SU-DHL-6 (cell line): ENCODE measurements around the gene EZH2.

Experiments used
- H2AFZ ChIP-seq: fragments of 200-600 bp; sonication (generic); 2 replicates; pipeline ENCODE4 v1.6.1; 2014; ENCODE audit warnings: low read depth, mild to moderate bottlenecking, moderate library complexity, mixed read lengths, antibody characterized with exemption, low read length; ENCODE audit not compliant: severe bottlenecking
- H3F3A ChIP-seq: fragments of 200-600 bp; shearing (Covaris generic); 2 replicates; pipeline ENCODE4 v1.6.0; 2016; ENCODE audit warnings: antibody characterized with exemption, mild to moderate bottlenecking; ENCODE audit not compliant: insufficient read depth
- H3K27ac ChIP-seq: fragments of 200-600 bp; sonication (generic); 2 replicates; pipeline ENCODE4 v1.5.1; 2016; ENCODE audit warnings: low read depth, mild to moderate bottlenecking, low read length, moderate library complexity, mixed read lengths
- H3K27me3 ChIP-seq: fragments of 200-600 bp; sonication (generic), shearing (Covaris generic); 2 replicates; pipeline ENCODE4 v1.6.0; 2014; ENCODE audit warnings: mild to moderate bottlenecking, low read length
- H3K36me3 ChIP-seq: fragments of 200-600 bp; sonication (generic); 2 replicates; pipeline ENCODE4 v1.6.1; 2014; ENCODE audit warnings: mild to moderate bottlenecking, low read length, mixed read lengths
- H3K4me2 ChIP-seq: fragments of 300-600, 200-600 bp; shearing (Covaris generic), sonication (generic); 2 replicates; pipeline ENCODE4 v1.6.0; 2014; ENCODE audit warnings: low read length, low read depth, mild to moderate bottlenecking; ENCODE audit not compliant: poor library complexity, severe bottlenecking
- H3K4me3 ChIP-seq: fragments of 200-600 bp; sonication (generic); 2 replicates; pipeline ENCODE4 v1.5.1; 2014; ENCODE audit warnings: antibody characterized with exemption, low read length, mild to moderate bottlenecking, mixed read lengths; ENCODE audit not compliant: insufficient read depth, poor library complexity, severe bottlenecking
- H3K79me2 ChIP-seq: fragments of 200-600 bp; sonication (generic); 2 replicates; pipeline ENCODE4 v1.6.1; 2014; ENCODE audit warnings: mild to moderate bottlenecking, low read length, moderate library complexity; ENCODE audit not compliant: insufficient read depth
- H3K9ac ChIP-seq: fragments of 200-600 bp; sonication (generic); 2 replicates; pipeline ENCODE4 v1.7.0; 2014; ENCODE audit warnings: mild to moderate bottlenecking, low read length
- H3K9me2 ChIP-seq: fragments of 200-600 bp; sonication (generic); replicated peaks from 2 replicates; pipeline ENCODE4 v1.6.1; 2014; ENCODE audit warnings: low read length; ENCODE audit not compliant: insufficient read depth
- H3K9me3 ChIP-seq: fragments of 200-600 bp; sonication (generic); 2 replicates; pipeline ENCODE4 v1.6.1; 2014; ENCODE audit warnings: low read length, mixed read lengths; ENCODE audit not compliant: insufficient read depth
- H4K20me1 ChIP-seq: fragments of 200-600 bp; sonication (generic); 2 replicates; pipeline ENCODE4 v1.6.1; 2014; ENCODE audit warnings: low read depth, mild to moderate bottlenecking, antibody characterized with exemption, low read length, moderate library complexity, mixed read lengths
- CTCF ChIP-seq: fragments of 200-600 bp; sonication (generic); IDR thresholded peaks from one replicate; pipeline ENCODE4 v1.5.1; 2017; ENCODE audit warnings: antibody characterized with exemption, mild to moderate bottlenecking, low read length, moderate library complexity; ENCODE audit not compliant: insufficient read depth, poor library complexity, severe bottlenecking
- EZH2phosphoT487 ChIP-seq: fragments of 200-600 bp; sonication (generic), shearing (Covaris generic); conservative IDR thresholded peaks from 2 replicates; pipeline ENCODE4 v1.6.1; 2018; ENCODE audit warnings: mild to moderate bottlenecking, antibody characterized with exemption, low read length, moderate library complexity, mixed read lengths

Gene EZH2

DNA sequence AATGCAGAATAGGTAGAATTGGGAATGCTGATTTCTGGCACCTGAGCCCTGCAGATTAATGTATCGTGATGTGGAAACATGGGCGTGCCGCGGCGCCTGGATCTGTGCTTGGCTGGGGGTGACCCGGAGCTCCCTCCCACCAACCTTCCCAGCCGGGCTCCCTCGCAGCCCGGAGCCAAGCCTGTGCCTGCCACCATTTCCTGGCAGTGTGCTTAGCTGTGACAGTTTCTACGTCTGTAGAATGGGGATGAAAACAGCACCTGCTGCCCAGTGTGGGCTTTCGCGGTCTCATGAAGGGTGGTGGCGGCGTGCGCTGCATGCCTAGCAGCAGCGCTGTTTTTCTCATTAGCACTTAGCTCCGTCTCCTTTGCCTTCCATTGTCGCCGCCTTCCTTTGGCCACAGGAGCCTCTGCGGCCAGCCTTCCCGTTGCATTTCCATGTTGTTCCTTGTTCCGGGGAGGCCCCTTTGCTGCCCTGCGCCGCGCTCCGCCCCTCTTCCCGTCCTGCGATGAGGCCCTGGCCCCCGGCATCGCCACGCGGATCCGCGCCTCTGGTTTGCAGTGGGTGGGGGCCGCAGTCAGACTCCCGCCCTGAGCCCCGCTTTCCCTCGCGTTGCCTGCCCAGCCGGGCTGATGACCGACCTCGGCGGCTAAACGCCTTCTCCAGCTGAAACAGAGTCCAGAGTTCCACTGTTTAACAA is 101.2 kb downstream of the EZH2 start:
- no peak overlapping the region for H2AFZ ChIP-seq
- TF ChIP-seq EZH2phosphoT487 (no peak), CTCF (no peak)
- no peaks in the 10 kb centered on the region for H3K9me3 ChIP-seq
- H3K36me3 ChIP-seq, result peaks cover 21% of the 10 kb centered on the region; the same call in 1 of the 2 replicates
- no peaks in the 10 kb centered on the region for H3K9me2 ChIP-seq
- no peak overlapping the region for H3K4me2 ChIP-seq
- no peaks in the 10 kb centered on the region for H3F3A ChIP-seq
- H3K27ac ChIP-seq, result no peak overlapping the region
- no peaks in the 10 kb centered on the region for H3K79me2 ChIP-seq
- no peaks in the 10 kb centered on the region for H4K20me1 ChIP-seq
- no peak overlapping the region for H3K4me3 ChIP-seq
- no peak overlapping the region for H3K9ac ChIP-seq
- H3K27me3 ChIP-seq, result no peaks in the 10 kb centered on the region

DNA sequence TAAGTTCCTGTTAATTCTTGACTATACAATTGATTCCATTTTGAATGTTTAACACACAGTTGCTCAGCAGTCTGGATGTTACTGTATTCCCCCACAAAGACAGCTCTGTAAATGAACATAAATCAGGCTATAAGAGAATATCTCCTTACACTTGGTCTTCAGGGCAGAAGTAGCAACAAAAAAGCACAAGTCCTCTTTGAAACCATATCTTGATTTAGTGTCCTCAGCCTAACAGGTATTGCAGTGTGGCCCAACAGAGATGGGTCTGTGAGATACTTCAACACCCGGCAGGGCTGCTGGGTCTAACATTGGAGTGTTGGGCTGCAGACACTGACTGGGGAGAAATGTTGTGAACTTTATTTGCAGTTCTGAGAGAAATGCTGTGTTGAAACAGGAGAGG is 109.6 kb downstream of the EZH2 start:
- H3K4me2 ChIP-seq, result no peak overlapping the region
- no peak overlapping the region for H3K4me3 ChIP-seq
- no peaks in the 10 kb centered on the region for H3F3A ChIP-seq
- no peak overlapping the region for H3K9ac ChIP-seq
- H3K27me3 ChIP-seq, result no peaks in the 10 kb centered on the region
- H3K27ac ChIP-seq, result no peak overlapping the region
- no peaks in the 10 kb centered on the region for H3K79me2 ChIP-seq
- no peaks in the 10 kb centered on the region for H3K9me2 ChIP-seq
- no peak overlapping the region for H2AFZ ChIP-seq
- no peaks in the 10 kb centered on the region for H3K9me3 ChIP-seq
- TF ChIP-seq EZH2phosphoT487, result no peak
- no peak for TF ChIP-seq CTCF
- peaks cover 3% of the 10 kb centered on the region; the same call in 1 of the 2 replicates for H3K36me3 ChIP-seq
- no peaks in the 10 kb centered on the region for H4K20me1 ChIP-seq

GRCh38 chr7:148773334-148773733 is 110.8 kb downstream of the EZH2 start:
- Histone ChIP-seq H3K4me3 (no peak overlapping the region), H3F3A (no peaks in the 10 kb centered on the region), H3K27me3 (no peaks in the 10 kb centered on the region), H3K9me3 (no peaks in the 10 kb centered on the region), H3K4me2 (no peak overlapping the region), H3K9me2 (no peaks in the 10 kb centered on the region), H3K79me2 (no peaks in the 10 kb centered on the region), H4K20me1 (no peaks in the 10 kb centered on the region), H3K9ac (no peak overlapping the region), H3K27ac (no peak overlapping the region), H3K36me3 (peaks cover 8% of the 10 kb centered on the region; the same call in 1 of the 2 replicates), H2AFZ (no peak overlapping the region)
- TF ChIP-seq EZH2phosphoT487 (no peak), CTCF (no peak)
